ENCODE results near the gene PCBP2. TPM values are rescaled to one million over a fixed set of nuclear protein-coding genes. Genes with fewer than 3 reads are reported as not detected.
A peak's percentile ranks its signal among the peaks of the same experiment; 100 is the strongest.

Gene PCBP2
- total and polyA plus RNA-seq, 10 of the 15 experiments (the other 5 are each of a cell fraction or from before 2014, with no cell fraction given) = 109 to 803 (median 327) TPM

GRCh38 chr12:53500776-53501614, 49.1 kb downstream of the PCBP2 start, which contains the start of gene TARBP2 (continued):
- no peak for TF ChIP-seq HDAC6 (IDR thresholded peaks at IDR 0.05; ENCODE audit: unreplicated experiment)
- no peak; the same call in 1 of the 2 replicates for TF ChIP-seq ZBTB33 (IDR thresholded peaks at IDR 0.05)
- no peak for TF ChIP-seq ZZZ3 (IDR thresholded peaks at IDR 0.05; ENCODE audit: control insufficient read depth, insufficient read length, low read depth)
- TF ChIP-seq BCLAF1 (IDR thresholded peaks at IDR 0.05) = no peak
- TF ChIP-seq SRF (IDR thresholded peaks at IDR 0.05; ENCODE audit: low read depth in 2 of 2, low read length in 2 of 2) = 0 out of 4 replicates have a peak, but pooled peaks of 1 of the 2 experiments have one; percentile 35
- no peak for TF ChIP-seq JUND (IDR thresholded peaks at IDR 0.05; ENCODE audit: low read depth, low read length)
- TF ChIP-seq ATF7 (IDR thresholded peaks at IDR 0.05; ENCODE audit: low read depth) = peak; percentile 91
- TF ChIP-seq NBN (IDR thresholded peaks at IDR 0.05) = peak; percentile 88; the same call in 1 of the 2 replicates
- peak; percentile 75 for TF ChIP-seq NR2C1 (IDR thresholded peaks at IDR 0.05)
- TF ChIP-seq CHD2 (IDR thresholded peaks at IDR 0.05; ENCODE audit: borderline replicate concordance, low read depth, low read length) = peak; percentile 87; the same call in 1 of the 2 replicates
- no peak; the same call in 1 of the 2 replicates for TF ChIP-seq MLLT1 (IDR thresholded peaks at IDR 0.05)
- TF ChIP-seq WRNIP1 (IDR thresholded peaks at IDR 0.05; ENCODE audit: borderline replicate concordance, low read depth, low read length) = no peak
- no peak for TF ChIP-seq ZNF622 (IDR thresholded peaks at IDR 0.05)
- TF ChIP-seq EP300 (IDR thresholded peaks at IDR 0.05; ENCODE audit: borderline replicate concordance in 1 of 2, control insufficient read depth in 1 of 2, low read depth in 2 of 2, low read length in 2 of 2) = peak in 1 of 2 experiments; percentile 38; a peak in 1 of 4 replicates
- peak; percentile 54; the same call in 1 of the 2 replicates for TF ChIP-seq BACH1 (IDR thresholded peaks at IDR 0.05; ENCODE audit: borderline replicate concordance)
- no peak for TF ChIP-seq RAD21 (IDR thresholded peaks at IDR 0.05; ENCODE audit: insufficient read depth, low read depth, low read length)
- 0 out of 2 replicates have a peak, but pooled peaks have one; percentile 46 for TF ChIP-seq TCF3 (IDR thresholded peaks at IDR 0.05; ENCODE audit: borderline replicate concordance, insufficient read depth, low read depth, low read length)
- TF ChIP-seq SIN3A (IDR thresholded peaks at IDR 0.05; ENCODE audit: low read depth, low read length) = peak; percentile 90; the same call in 1 of the 2 replicates
- TF ChIP-seq MYC (IDR thresholded peaks at IDR 0.05; ENCODE audit: insufficient read depth, insufficient read length, insufficient replicate concordance, low read length, severe bottlenecking) = peak; percentile 71
- TF ChIP-seq BCL11A (IDR thresholded peaks at IDR 0.05; ENCODE audit: low read depth, low read length) = no peak
- no peak for TF ChIP-seq KAT2A (conservative IDR thresholded peaks at IDR 0.05; ENCODE audit: control insufficient read depth, low read depth, low read length)
- no peak for TF ChIP-seq NFYA (IDR thresholded peaks at IDR 0.05; ENCODE audit: borderline replicate concordance, low read depth, low read length)
- no peak for TF ChIP-seq BMI1 (IDR thresholded peaks at IDR 0.05; ENCODE audit: borderline replicate concordance)
- no peak for TF ChIP-seq MYB (IDR thresholded peaks at IDR 0.05; ENCODE audit: borderline replicate concordance, low read depth, low read length)

All from GM12878 (cell line).